ENCODE results near the gene SARDH.
"Not testable (repeated sequence)": the region's sequence is repeated elsewhere in the genome, so short reads cannot be mapped to it uniquely, and the experiment has no call there.

SARDH gene

GRCh38 chr9:133685653-133686609 lies 52.2 kb downstream of the SARDH start:
- DNase-seq (ENCODE audit: low read depth, low spot score): no peak

- DNase-seq (ENCODE audit: low read depth, low spot score): no peak
Observed at GRCh38 chr9:133684936-133685361, 53.2 kb downstream of the SARDH start.

GRCh38 chr9:133684121-133684935 lies 53.8 kb downstream of the SARDH start:
- DNase-seq (ENCODE audit: low read depth, low spot score): no peak

GRCh38 chr9:133683586-133684120 lies 54.5 kb downstream of the SARDH start:
- DNase-seq (ENCODE audit: low read depth, low spot score): no peak

- no peak for DNase-seq (ENCODE audit: low read depth, low spot score)
Observed at GRCh38 chr9:133682818-133683585, 55.1 kb downstream of the SARDH start.

GRCh38 chr9:133681658-133682306 lies 56.4 kb downstream of the SARDH start:
- DNase-seq (ENCODE audit: low read depth, low spot score): no peak

GRCh38 chr9:133680976-133681657 lies 57.0 kb downstream of the SARDH start:
- DNase-seq (ENCODE audit: low read depth, low spot score): no peak

GRCh38 chr9:133680250-133680975 lies 57.7 kb downstream of the SARDH start:
- no peak for DNase-seq (ENCODE audit: low read depth, low spot score)

GRCh38 chr9:133679466-133680061 lies 58.6 kb downstream of the SARDH start:
- DNase-seq (ENCODE audit: low read depth, low spot score): no peak

- no peak for DNase-seq (ENCODE audit: low read depth, low spot score)
Observed at GRCh38 chr9:133679056-133679455, 59.1 kb downstream of the SARDH start.

GRCh38 chr9:133677126-133678010 lies 60.8 kb downstream of the SARDH start:
- DNase-seq (ENCODE audit: low read depth, low spot score): no peak

GRCh38 chr9:133676450-133676849 lies 61.7 kb downstream of the SARDH start:
- no peak for DNase-seq (ENCODE audit: low read depth, low spot score)

GRCh38 chr9:133675796-133676195 lies 62.4 kb downstream of the SARDH start:
- DNase-seq (ENCODE audit: low read depth, low spot score): not testable (repeated sequence)

- DNase-seq (ENCODE audit: low read depth, low spot score): no peak
Observed at GRCh38 chr9:133674091-133674490, 64.1 kb downstream of the SARDH start.

GRCh38 chr9:133673258-133673655 lies 64.9 kb downstream of the SARDH start:
- DNase-seq (ENCODE audit: low read depth, low spot score): no peak

- no peak for DNase-seq (ENCODE audit: low read depth, low spot score)
Observed at GRCh38 chr9:133672503-133673257, 65.5 kb downstream of the SARDH start.

GRCh38 chr9:133671371-133671770 lies 66.8 kb downstream of the SARDH start:
- DNase-seq (ENCODE audit: low read depth, low spot score): no peak
